K562 treated with DMSO at 1 percent for 12 hours (cell line): ENCODE measurements around the gene ERBB4. TPM values are rescaled to one million over a fixed set of nuclear protein-coding genes. Genes with fewer than 3 reads are reported as not detected.

Experiments used
- total RNA-seq: library from RNA; unstranded; fragments of 300-600 nt; gene quantifications from 2 replicates; pipeline ENCODE4 v1.2.3, GENCODE V29; 2022; ENCODE audit not compliant: insufficient read depth

Gene ERBB4
- not detected in 2 replicates for total RNA-seq

GRCh38 chr2:212538305-212539071 is at the start of gene ERBB4:
Gene ERBB4 (minus strand): TSS chr2:212538802. CDS start chr2:212538530, 272 bp downstream.

